A549 (cell line): Measurements from ENCODE around the gene CECR2. TPM values are rescaled to one million over a fixed set of nuclear protein-coding genes. Genes with fewer than 3 reads are reported as not detected.

Experiments used
- ATAC-seq, 2 experiments: fragments of 200-7000 bp in 1 of 2; fragments of >200 bp in 1 of 2; cut with Nextera tagmentation in 1 of 2; cut with Tn5 transposase in 1 of 2; 3 replicates each; pipeline versions ENCODE4 v1.8.0 to v1.9.1; 2018 to 2020; ENCODE audit warnings: mild to moderate bottlenecking in 1 of 2, moderate library complexity in 1 of 2
- CTCF ChIA-PET: fragments of 300-600 bp; sonication (Branson Sonifier 250); formaldehyde crosslinking; extraction: SDS; loops from one replicate; lab custom pipeline; 2021; ENCODE audit warnings: antibody characterized with exemption, inconsistent platforms; lab: Yijun Ruan, JAX
- POLR2A ChIA-PET: fragments of 350-600 bp; formaldehyde crosslinking; extraction: SDS; loops from one replicate; lab custom pipeline; 2021; ENCODE audit warnings: antibody characterized with exemption, inconsistent platforms; lab: Yijun Ruan, JAX
- DNase-seq, 2 experiments: peaks; one replicate each; pipeline versions ENCODE4 v3.0.0 to v3.0.0-alpha.2; 2011 to 2016; ENCODE audit warnings: low read depth in 1 of 2, low spot score in 1 of 2
- FAIRE-seq: peaks from 2 replicates; lab custom pipeline; 2011; peaks lifted over from hg19 to GRCh38; lab: Jason Lieb, UNC
- H3K27ac ChIP-seq, 2 experiments: fragments of >200 bp; sonication (Bioruptor Twin); formaldehyde crosslinking; 3 replicates each; pipeline ENCODE4 v1.5.1; 2016 to 2017
- H3K4me1 ChIP-seq: fragments of >200 bp; sonication (Bioruptor Twin); formaldehyde crosslinking; 3 replicates; pipeline ENCODE4 v1.6.1; 2016
- H3K4me2 ChIP-seq: fragments of >200 bp; sonication (Bioruptor Twin); formaldehyde crosslinking; 3 replicates; pipeline ENCODE4 v1.6.1; 2016
- H3K4me3 ChIP-seq: fragments of >200 bp; sonication (Bioruptor Twin); formaldehyde crosslinking; 3 replicates; pipeline ENCODE4 v1.5.1; 2016
- H3K9me3 ChIP-seq: fragments of >200 bp; sonication (Bioruptor Twin); formaldehyde crosslinking; 3 replicates; pipeline ENCODE4 v1.6.1; 2016
- BHLHE40 ChIP-seq: IDR thresholded peaks from 2 replicates; pipeline ENCODE4 v1.6.1; 2012; ENCODE audit warnings: low read depth, low read length, inconsistent platforms
- CBX8 ChIP-seq: fragments of 200-600 bp; sonication (generic); IDR thresholded peaks from 2 replicates; pipeline ENCODE4 v1.6.1; 2016
- EP300 ChIP-seq, 2 experiments: fragments of >200 bp; sonication (Bioruptor Twin); formaldehyde crosslinking; IDR thresholded peaks; 2 replicates in 1 of 2; 3 replicates in 1 of 2; pipeline ENCODE4 v1.6.1; 2016 to 2017
- ESRRA ChIP-seq: fragments of 150-350 bp; IDR thresholded peaks from 2 replicates; pipeline ENCODE4 v1.6.1; 2014; ENCODE audit warnings: mild to moderate bottlenecking, low read length, borderline replicate concordance
- FOSB ChIP-seq: fragments of 250-450 bp; sonication (Bioruptor Pico); IDR thresholded peaks from 2 replicates; pipeline ENCODE4 v1.5.0; 2020; ENCODE audit warnings: mild to moderate bottlenecking, moderate library complexity
- GATA3 ChIP-seq: IDR thresholded peaks from 2 replicates; pipeline ENCODE4 v1.6.1; 2012; ENCODE audit warnings: borderline replicate concordance
- HOXA7 ChIP-seq: fragments of 250-450 bp; sonication (Bioruptor Pico); IDR thresholded peaks from 2 replicates; pipeline ENCODE4 v1.5.0; 2020; ENCODE audit warnings: mild to moderate bottlenecking, moderate library complexity
- HOXB13 ChIP-seq: fragments of 250-450 bp; sonication (Bioruptor Pico); IDR thresholded peaks from 2 replicates; pipeline ENCODE4 v1.5.0; 2020; ENCODE audit warnings: low read depth, mild to moderate bottlenecking, moderate library complexity
- KDM1A ChIP-seq: fragments of 200-600 bp; sonication (generic); IDR thresholded peaks from 2 replicates; pipeline ENCODE4 v1.6.1; 2016; ENCODE audit warnings: low read depth, mild to moderate bottlenecking
- KDM5A ChIP-seq: fragments of 200-600 bp; sonication (generic); IDR thresholded peaks from 2 replicates; pipeline ENCODE4 v1.6.1; 2016; ENCODE audit warnings: antibody characterized with exemption, mild to moderate bottlenecking
- MAFK ChIP-seq: fragments of 450-650 bp; IDR thresholded peaks from 2 replicates; pipeline ENCODE4 v1.6.1; 2014; ENCODE audit not compliant: partially characterized antibody
- MAZ ChIP-seq: fragments of 150-350 bp; IDR thresholded peaks from 2 replicates; pipeline ENCODE4 v1.6.1; 2014; ENCODE audit warnings: antibody characterized with exemption, low read depth, low read length, borderline replicate concordance
- MYC ChIP-seq: IDR thresholded peaks from 2 replicates; pipeline ENCODE4 v1.6.1; 2012; ENCODE audit warnings: mild to moderate bottlenecking, inconsistent platforms, low read length, improper control_type of control experiment, borderline replicate concordance
- NR3C1 ChIP-seq: fragments of >200 bp; sonication (Bioruptor Twin); formaldehyde crosslinking; IDR thresholded peaks from 3 replicates; pipeline ENCODE4 v1.6.1; 2017
- PHF8 ChIP-seq: fragments of 200-600 bp; sonication (generic); IDR thresholded peaks from 2 replicates; pipeline ENCODE4 v1.6.1; 2016; ENCODE audit warnings: low read depth, mild to moderate bottlenecking, antibody characterized with exemption, moderate library complexity, borderline replicate concordance
- RARB ChIP-seq: fragments of 250-450 bp; sonication (Bioruptor Pico); IDR thresholded peaks from 2 replicates; pipeline ENCODE4 v1.8.0; 2021; ENCODE audit warnings: mild to moderate bottlenecking, moderate library complexity
- RCOR1 ChIP-seq: fragments of 150-350 bp; IDR thresholded peaks from 2 replicates; pipeline ENCODE4 v1.6.1; 2014; ENCODE audit warnings: antibody characterized with exemption, low read length, low read depth
- RFX5 ChIP-seq: fragments of 450-650 bp; IDR thresholded peaks from 2 replicates; pipeline ENCODE4 v1.7.1; 2014; ENCODE audit warnings: antibody characterized with exemption, mild to moderate bottlenecking, moderate library complexity
- SMC3 ChIP-seq: fragments of >200 bp; sonication (Bioruptor Twin); formaldehyde crosslinking; IDR thresholded peaks from 3 replicates; pipeline ENCODE4 v1.6.1; 2018; ENCODE audit warnings: inconsistent platforms
- TP53 ChIP-seq: fragments of 250-450 bp; sonication (Bioruptor Pico); IDR thresholded peaks from 2 replicates; pipeline ENCODE4 v1.5.0; 2021; ENCODE audit warnings: mild to moderate bottlenecking, moderate library complexity
- ZNF302 ChIP-seq: fragments of 250-450 bp; sonication (Bioruptor Pico); IDR thresholded peaks from 2 replicates; pipeline ENCODE4 v1.9.0; 2021; ENCODE audit warnings: inconsistent platforms, mild to moderate bottlenecking, moderate library complexity
- WGBS: methylation state at CpG from one replicate; pipeline ENCODE4 v1.1.6; 2017; ENCODE audit errors: missing lambda C conversion rate; 5-methylcytosine and 5-hydroxymethylcytosine counted together
- polyA plus RNA-seq, 4 experiments: library from polyadenylated mRNA; depleted of rRNA in 3 of 4; stranded (reverse); fragments of >200 nt; fragmentation: RNase III in 1 of 4; extraction: RNeasy Plus Mini Kit Qiagen cat#74134 plus additional on column Dnase treatment in 1 of 4; gene quantifications; 2 replicates in 3 of 4; 3 replicates in 1 of 4; pipeline ENCODE4 v1.2.3, GENCODE V29; 2011 to 2017
- TF ChIP-seq, protein P1 (sequence below): fragments of 450-650 bp; IDR thresholded peaks from 2 replicates; pipeline ENCODE4 v1.6.1; 2014; ENCODE audit warnings: antibody characterized with exemption
- TF ChIP-seq, protein P2 (sequence below): fragments of 150-350 bp; IDR thresholded peaks from 2 replicates; pipeline ENCODE4 v1.6.1; 2014; ENCODE audit warnings: low read depth, mild to moderate bottlenecking, low read length
- TF ChIP-seq, protein P3 (sequence below): IDR thresholded peaks from 2 replicates; pipeline ENCODE4 v1.6.1; 2012
- TF ChIP-seq, protein P4 (sequence below): fragments of 250-450 bp; sonication (Bioruptor Pico); IDR thresholded peaks from 2 replicates; pipeline ENCODE4 v1.5.0; 2020; ENCODE audit warnings: low read depth, mild to moderate bottlenecking, moderate library complexity

The CECR2 gene
- polyA plus RNA-seq, 2 of the 4 experiments (the other 2 are of a cell fraction), result 0.01 to 0.06 TPM

DNA sequence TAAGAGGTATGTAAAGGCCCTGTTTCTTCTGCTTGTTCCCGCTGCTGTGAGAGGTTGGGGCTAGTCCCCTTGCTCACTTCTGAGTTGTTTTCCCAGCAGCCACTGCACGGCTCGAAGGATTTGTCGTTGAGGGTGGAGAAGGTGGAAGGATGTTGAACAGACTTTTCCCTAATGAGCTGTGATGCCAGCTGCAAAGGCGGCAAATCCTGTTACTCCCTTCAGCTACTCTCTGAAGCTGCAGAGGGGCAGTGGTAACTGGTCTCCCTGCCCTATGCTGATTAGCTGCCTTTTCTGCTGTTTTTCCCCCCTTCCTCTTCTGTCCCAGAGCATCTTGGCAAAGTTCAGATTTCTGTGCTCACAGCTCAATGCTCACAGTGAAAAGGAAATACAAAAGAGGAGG lies 103.7 kb downstream of the CECR2 start:
- no peak overlapping the region for H3K27ac ChIP-seq
- no peaks in the 10 kb centered on the region for H3K9me3 ChIP-seq
- WGBS, result 73% methylated on average over 5 of the region's 5 CpGs
- H3K4me1 ChIP-seq, result no peaks in the 10 kb centered on the region
- ChIA-PET POLR2A (no interaction called here), CTCF (interaction anchor here (1.5 kb wide), 1 partner anchor 301 kb away, joined by 6 read pairs; no protein-coding TSS in a partner anchor)
- no peak overlapping the region for H3K4me3 ChIP-seq
- TF ChIP-seq RFX5 (no peak), HOXA7 (CRISPR knock-in tag) (no peak), ZNF302 (CRISPR knock-in tag) (no peak), MAFK (no peak), EP300 (IDR thresholded peaks at IDR 0.05) (no peak), BHLHE40 (no peak), RARB (no peak), RCOR1 (no peak), KDM5A (no peak), ESRRA (no peak), FOSB (CRISPR knock-in tag) (no peak), NR3C1 (no peak), MYC (no peak), SMC3 (no peak)
- TF ChIP-seq, protein P1, sequence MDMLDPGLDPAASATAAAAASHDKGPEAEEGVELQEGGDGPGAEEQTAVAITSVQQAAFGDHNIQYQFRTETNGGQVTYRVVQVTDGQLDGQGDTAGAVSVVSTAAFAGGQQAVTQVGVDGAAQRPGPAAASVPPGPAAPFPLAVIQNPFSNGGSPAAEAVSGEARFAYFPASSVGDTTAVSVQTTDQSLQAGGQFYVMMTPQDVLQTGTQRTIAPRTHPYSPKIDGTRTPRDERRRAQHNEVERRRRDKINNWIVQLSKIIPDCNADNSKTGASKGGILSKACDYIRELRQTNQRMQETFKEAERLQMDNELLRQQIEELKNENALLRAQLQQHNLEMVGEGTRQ, result no peak
- TF ChIP-seq, protein P2, sequence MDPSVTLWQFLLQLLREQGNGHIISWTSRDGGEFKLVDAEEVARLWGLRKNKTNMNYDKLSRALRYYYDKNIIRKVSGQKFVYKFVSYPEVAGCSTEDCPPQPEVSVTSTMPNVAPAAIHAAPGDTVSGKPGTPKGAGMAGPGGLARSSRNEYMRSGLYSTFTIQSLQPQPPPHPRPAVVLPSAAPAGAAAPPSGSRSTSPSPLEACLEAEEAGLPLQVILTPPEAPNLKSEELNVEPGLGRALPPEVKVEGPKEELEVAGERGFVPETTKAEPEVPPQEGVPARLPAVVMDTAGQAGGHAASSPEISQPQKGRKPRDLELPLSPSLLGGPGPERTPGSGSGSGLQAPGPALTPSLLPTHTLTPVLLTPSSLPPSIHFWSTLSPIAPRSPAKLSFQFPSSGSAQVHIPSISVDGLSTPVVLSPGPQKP, result no peak
- TF ChIP-seq, protein P3, sequence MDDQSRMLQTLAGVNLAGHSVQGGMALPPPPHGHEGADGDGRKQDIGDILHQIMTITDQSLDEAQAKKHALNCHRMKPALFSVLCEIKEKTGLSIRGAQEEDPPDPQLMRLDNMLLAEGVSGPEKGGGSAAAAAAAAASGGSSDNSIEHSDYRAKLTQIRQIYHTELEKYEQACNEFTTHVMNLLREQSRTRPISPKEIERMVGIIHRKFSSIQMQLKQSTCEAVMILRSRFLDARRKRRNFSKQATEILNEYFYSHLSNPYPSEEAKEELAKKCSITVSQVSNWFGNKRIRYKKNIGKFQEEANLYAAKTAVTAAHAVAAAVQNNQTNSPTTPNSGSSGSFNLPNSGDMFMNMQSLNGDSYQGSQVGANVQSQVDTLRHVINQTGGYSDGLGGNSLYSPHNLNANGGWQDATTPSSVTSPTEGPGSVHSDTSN, result no peak
- ATAC-seq (no peak), FAIRE-seq (no peak), DNase-seq (no peak)
- no peak overlapping the region for H3K4me2 ChIP-seq

DNA sequence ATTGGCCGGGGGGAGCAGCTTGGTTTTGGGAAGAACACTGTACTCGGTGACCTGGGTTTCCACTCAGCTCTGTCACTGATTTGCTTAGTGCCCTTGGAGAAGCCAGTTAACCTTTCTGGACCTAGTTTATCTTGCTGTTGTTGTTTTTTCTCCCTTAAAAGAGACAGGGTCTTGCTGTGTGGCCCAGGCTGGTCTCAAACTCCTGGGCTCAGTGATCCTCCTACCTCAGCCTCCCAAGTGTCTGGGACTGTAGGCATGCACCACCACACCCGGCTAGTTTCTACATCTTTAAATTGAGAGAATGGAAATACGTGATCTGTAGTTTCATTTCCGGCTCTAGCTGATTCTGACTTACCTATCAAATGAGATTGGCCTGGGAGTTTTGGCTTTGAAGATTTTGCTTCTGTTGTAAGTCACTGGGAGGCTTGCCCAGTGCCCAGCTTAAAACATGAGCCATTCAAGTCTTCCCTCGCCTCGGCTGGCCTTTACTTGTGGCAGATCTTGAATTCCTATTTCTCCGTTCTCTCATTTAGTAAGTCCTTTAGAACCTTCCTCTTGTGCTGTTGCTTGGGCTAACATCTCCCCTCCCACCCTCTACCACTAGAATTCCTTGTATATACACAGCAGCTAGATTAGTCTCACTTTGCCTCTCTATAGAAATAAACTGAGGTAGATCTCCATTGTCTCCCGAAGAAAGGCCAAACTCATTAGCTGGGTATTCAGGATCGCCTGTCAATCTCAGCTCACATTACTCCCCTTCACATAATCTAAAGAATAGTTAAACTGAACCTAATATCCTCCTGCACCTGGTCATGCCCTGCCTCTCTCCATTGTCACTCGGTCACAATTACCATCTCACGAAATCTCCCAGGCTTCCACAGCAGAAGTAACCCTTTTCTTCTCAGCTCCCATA lies 106.3 kb downstream of the CECR2 start:
- H3K4me2 ChIP-seq, result no peak overlapping the region
- H3K9me3 ChIP-seq, result no peaks in the 10 kb centered on the region
- TF ChIP-seq TP53 (CRISPR knock-in tag) (no peak), PHF8 (no peak), KDM1A (no peak), RARB (no peak)
- TF ChIP-seq, all 56 proteins: peak for 0
- whole genome bisulfite sequencing, result 60% methylated on average over 12 of the region's 12 CpGs
- ChIA-PET POLR2A (no interaction called here), CTCF (interaction anchor here (1.3 kb wide), 1 partner anchor 10 kb away, joined by 3 read pairs; no protein-coding TSS in a partner anchor)
- DNase-seq (no peak), ATAC-seq (no peak), FAIRE-seq (no peak)
- Histone ChIP-seq H3K4me1 (no peaks in the 10 kb centered on the region), H3K4me3 (no peak overlapping the region), H3K27ac (no peak overlapping the region)

DNA sequence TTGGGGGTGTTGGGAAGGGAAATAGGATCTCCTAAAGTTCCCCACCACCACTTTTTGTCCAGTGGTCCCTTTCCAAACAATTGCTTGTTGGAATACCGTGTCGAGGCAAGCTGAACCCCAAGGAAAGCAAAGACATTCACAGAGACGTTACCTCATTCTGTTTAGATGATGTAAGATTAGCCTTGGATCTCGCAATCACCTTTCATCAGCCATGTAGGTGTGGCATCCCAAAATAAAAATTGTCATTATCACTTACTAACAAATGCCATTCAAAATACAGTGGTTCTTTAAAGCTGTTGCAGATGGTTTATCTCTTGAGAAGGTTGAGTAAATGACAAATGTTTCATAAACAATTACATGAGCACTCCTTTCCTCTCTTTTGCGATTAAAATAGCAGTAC lies 107.6 kb downstream of the CECR2 start:
- FAIRE-seq (no peak), DNase-seq (no peak), ATAC-seq (no peak)
- H3K4me1 ChIP-seq, result no peaks in the 10 kb centered on the region
- 51% methylated on average over 5 of the region's 5 CpGs for WGBS
- H3K4me2 ChIP-seq, result no peak overlapping the region
- ChIA-PET POLR2A (no interaction called here), CTCF (interaction anchor here (1.2 kb wide), 1 partner anchor 305 kb away, joined by 3 read pairs; no protein-coding TSS in a partner anchor)
- no peak overlapping the region for H3K4me3 ChIP-seq
- H3K9me3 ChIP-seq, result no peaks in the 10 kb centered on the region
- TF ChIP-seq, protein P3, result no peak
- TF ChIP-seq, protein P4, sequence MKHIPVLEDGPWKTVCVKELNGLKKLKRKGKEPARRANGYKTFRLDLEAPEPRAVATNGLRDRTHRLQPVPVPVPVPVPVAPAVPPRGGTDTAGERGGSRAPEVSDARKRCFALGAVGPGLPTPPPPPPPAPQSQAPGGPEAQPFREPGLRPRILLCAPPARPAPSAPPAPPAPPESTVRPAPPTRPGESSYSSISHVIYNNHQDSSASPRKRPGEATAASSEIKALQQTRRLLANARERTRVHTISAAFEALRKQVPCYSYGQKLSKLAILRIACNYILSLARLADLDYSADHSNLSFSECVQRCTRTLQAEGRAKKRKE, result no peak
- TF ChIP-seq MAFK (no peak), EP300 (IDR thresholded peaks at IDR 0.05) (no peak), HOXB13 (CRISPR knock-in tag) (no peak), KDM1A (no peak), GATA3 (no peak), RCOR1 (no peak), MAZ (no peak), KDM5A (no peak), CBX8 (no peak), FOSB (CRISPR knock-in tag) (no peak)
- TF ChIP-seq, protein P1, result no peak
- H3K27ac ChIP-seq, result no peak overlapping the region
